T-helper 1 cell treated with Interleukin-12 subunit alpha and Interleukin-12 subunit beta and Interleukin-4 antibody, amounts not matched to agents 30 ng/mL and 1 ng/mL, for 36 hours (primary cell): Measurements from ENCODE around the gene GUCY1A2. TPM values are rescaled to one million over a fixed set of nuclear protein-coding genes. Genes with fewer than 3 reads are reported as not detected.

Source experiments
- intact Hi-C: fragments of 100-400 bp; cut with micrococcal nuclease; formaldehyde crosslinking; loops from one replicate; pipeline ENCODE4 v1.15.1; 2024
- total RNA-seq: library from RNA; stranded (reverse); gene quantifications from 2 replicates; pipeline ENCODE4 v1.2.3, GENCODE V29; 2022

GUCY1A2 gene
- total RNA-seq, 1 donor from 2014 or later, result not detected

GRCh38 chr11:106670069-106670468, 348.2 kb downstream of the GUCY1A2 start:
- intact Hi-C loops, result no loop called here

- intact Hi-C loops, result no loop called here
Observed at GRCh38 chr11:106668147-106668546, 350.1 kb downstream of the GUCY1A2 start.

GRCh38 chr11:106656646-106657045, 361.6 kb downstream of the GUCY1A2 start:
- intact Hi-C loops, result no loop called here

- intact Hi-C loops, result no loop called here
Observed at GRCh38 chr11:106644824-106645223, 373.5 kb downstream of the GUCY1A2 start.

- intact Hi-C loops, result no loop called here
Observed at GRCh38 chr11:106642331-106642730, 375.9 kb downstream of the GUCY1A2 start.

- intact Hi-C loops, result no loop called here
Observed at GRCh38 chr11:106632283-106632682, 386.0 kb downstream of the GUCY1A2 start.

- intact Hi-C loops, result no loop called here
Observed at GRCh38 chr11:106627694-106628093, 390.6 kb downstream of the GUCY1A2 start.

GRCh38 chr11:106625566-106625965, 392.7 kb downstream of the GUCY1A2 start:
- intact Hi-C loops, result no loop called here

GRCh38 chr11:106624377-106624776, 393.9 kb downstream of the GUCY1A2 start:
- intact Hi-C loops, result no loop called here
